ENCODE measurements around the gene PICALM.

GRCh38 chr11:86117712-86118063, 48.8 kb upstream of the PICALM start:
- TF ChIP-seq CTCF (IDR thresholded peaks at IDR 0.05 in 2 of 3, conservative IDR thresholded peaks at IDR 0.05 in 1 of 3; ENCODE audit: control insufficient read depth in 2 of 3, extremely low read depth in 1 of 3, insufficient read depth in 1 of 3, low read depth in 3 of 3, low read length in 3 of 3) (no peak), YY1 (IDR thresholded peaks at IDR 0.05; ENCODE audit: low read depth, low read length) (no peak), POLR2A (IDR thresholded peaks at IDR 0.05; ENCODE audit: low read depth, low read length) (no peak)

Data from GM12878 (cell line).